H9 (cell line): Measurements from ENCODE around the gene ZNF217. TPM values are rescaled to one million over a fixed set of nuclear protein-coding genes. Genes with fewer than 3 reads are reported as not detected.

Experiments
- DNase-seq: peaks from one replicate; pipeline ENCODE4 v3.0.0-alpha.2; 2017
- H2AFZ ChIP-seq: one replicate; pipeline ENCODE4 v1.6.1; 2013; ENCODE audit warnings: mild to moderate bottlenecking, low read length, control low read depth, moderate library complexity
- H2AK5ac ChIP-seq: 2 replicates; pipeline ENCODE4 v1.6.1; 2013; ENCODE audit warnings: low read length, control low read depth, mixed read lengths; ENCODE audit not compliant: insufficient read length
- H2BK120ac ChIP-seq: one replicate; pipeline ENCODE4 v1.6.1; 2013; ENCODE audit warnings: low read depth, mild to moderate bottlenecking, low read length, control low read depth, inconsistent platforms; ENCODE audit not compliant: poor library complexity, severe bottlenecking
- H2BK12ac ChIP-seq: 2 replicates; pipeline ENCODE4 v1.6.1; 2013; ENCODE audit warnings: low read length, control low read depth, mixed read lengths, low read depth; ENCODE audit not compliant: insufficient read length
- H2BK15ac ChIP-seq: 2 replicates; pipeline ENCODE4 v1.6.1; 2013; ENCODE audit warnings: low read depth, low read length, control low read depth
- H2BK20ac ChIP-seq: one replicate; pipeline ENCODE4 v1.6.1; 2013; ENCODE audit warnings: low read depth, mild to moderate bottlenecking, low read length, control low read depth, inconsistent platforms; ENCODE audit not compliant: poor library complexity, severe bottlenecking
- H2BK5ac ChIP-seq: 2 replicates; pipeline ENCODE4 v1.6.1; 2013; ENCODE audit warnings: low read length, control low read depth, mixed read lengths; ENCODE audit not compliant: insufficient read length
- H3K14ac ChIP-seq: 2 replicates; pipeline ENCODE4 v1.6.1; 2013; ENCODE audit warnings: low read length, control low read depth; ENCODE audit not compliant: insufficient read depth
- H3K18ac ChIP-seq: 2 replicates; pipeline ENCODE4 v1.6.1; 2013; ENCODE audit warnings: low read depth, mild to moderate bottlenecking, mixed read lengths, low read length, control low read depth; ENCODE audit not compliant: insufficient read length
- H3K23ac ChIP-seq: 2 replicates; pipeline ENCODE4 v1.6.1; 2013; ENCODE audit warnings: low read length, control low read depth, mixed read lengths, low read depth; ENCODE audit not compliant: insufficient read length
- H3K23me2 ChIP-seq: 2 replicates; pipeline ENCODE4 v1.6.1; 2013; ENCODE audit warnings: low read depth, mild to moderate bottlenecking, mixed read lengths, low read length, control low read depth; ENCODE audit not compliant: insufficient read length, poor library complexity, severe bottlenecking
- H3K27ac ChIP-seq: 2 replicates; pipeline ENCODE4 v1.5.1; 2013; ENCODE audit warnings: low read length, control low read depth, mixed read lengths, low read depth; ENCODE audit not compliant: insufficient read length
- H3K27me3 ChIP-seq: 2 replicates; pipeline ENCODE4 v1.6.1; 2013; ENCODE audit warnings: low read length, control low read depth, inconsistent platforms; ENCODE audit not compliant: insufficient read depth
- H3K4ac ChIP-seq: 2 replicates; pipeline ENCODE4 v1.6.1; 2013; ENCODE audit warnings: low read depth, mild to moderate bottlenecking, control low read depth, inconsistent platforms, low read length, moderate library complexity
- H3K4me1 ChIP-seq: 2 replicates; pipeline ENCODE4 v1.6.1; 2013; ENCODE audit warnings: low read length, control low read depth, inconsistent platforms; ENCODE audit not compliant: insufficient read depth
- H3K4me2 ChIP-seq: 2 replicates; pipeline ENCODE4 v1.6.1; 2013; ENCODE audit warnings: low read length, control low read depth, mixed read lengths; ENCODE audit not compliant: insufficient read length, insufficient read depth
- H3K56ac ChIP-seq: 2 replicates; pipeline ENCODE4 v1.6.1; 2013; ENCODE audit warnings: low read depth, mild to moderate bottlenecking, mixed read lengths, low read length, control low read depth; ENCODE audit not compliant: insufficient read length
- H3K79me1 ChIP-seq: 2 replicates; pipeline ENCODE4 v1.6.1; 2013; ENCODE audit warnings: low read depth, mild to moderate bottlenecking, moderate library complexity, low read length, control low read depth, inconsistent platforms; ENCODE audit not compliant: insufficient read depth, poor library complexity, severe bottlenecking
- H3K79me2 ChIP-seq: 2 replicates; pipeline ENCODE4 v1.6.1; 2013; ENCODE audit warnings: low read length, control low read depth, inconsistent platforms; ENCODE audit not compliant: insufficient read depth
- H3K9ac ChIP-seq: 2 replicates; pipeline ENCODE4 v1.6.1; 2013; ENCODE audit warnings: low read length, control low read depth, mixed read lengths; ENCODE audit not compliant: insufficient read length; ENCODE audit errors: extremely low read depth
- H3K9me3 ChIP-seq: one replicate; pipeline ENCODE4 v1.6.1; 2013; ENCODE audit warnings: low read depth, low read length, inconsistent platforms; ENCODE audit not compliant: control insufficient read depth
- H3T11ph ChIP-seq: one replicate; pipeline ENCODE4 v1.6.1; 2013; ENCODE audit warnings: mild to moderate bottlenecking, low read length, control low read depth, inconsistent platforms
- H4K20me1 ChIP-seq: one replicate; pipeline ENCODE4 v1.6.1; 2013; ENCODE audit not compliant: control insufficient read depth, insufficient read length, insufficient read depth
- H4K5ac ChIP-seq: 2 replicates; pipeline ENCODE4 v1.6.1; 2013; ENCODE audit warnings: low read depth, mild to moderate bottlenecking, mixed read lengths, low read length, control low read depth; ENCODE audit not compliant: insufficient read length
- H4K8ac ChIP-seq: replicated peaks from 2 replicates; pipeline ENCODE4 v1.6.1; 2013; ENCODE audit warnings: low read length, control low read depth, mixed read lengths, low read depth; ENCODE audit not compliant: insufficient read length
- H4K91ac ChIP-seq: 2 replicates; pipeline ENCODE4 v1.6.1; 2013; ENCODE audit warnings: low read depth, mild to moderate bottlenecking, moderate library complexity, mixed read lengths, low read length, control low read depth; ENCODE audit not compliant: insufficient read length
- H3K27ac Mint-ChIP-seq, 3 experiments: 2 replicates in 2 of 3; 3 replicates in 1 of 3; pipeline ENCODE4 v1.8.0; 2020 to 2021; ENCODE audit warnings: mixed read lengths in 3 of 3, mild to moderate bottlenecking in 1 of 3, moderate library complexity in 1 of 3
- H3K27me3 Mint-ChIP-seq: 2 replicates; pipeline ENCODE4 v1.8.0; 2021; ENCODE audit warnings: low read depth, mild to moderate bottlenecking, moderate library complexity, mixed read lengths
- H3K36me3 Mint-ChIP-seq, 3 experiments: 2 replicates in 2 of 3; 3 replicates in 1 of 3; pipeline ENCODE4 v1.8.0; 2020 to 2021; ENCODE audit warnings: low read depth in 3 of 3, mixed read lengths in 3 of 3; ENCODE audit not compliant: insufficient read depth in 1 of 3
- H3K4me1 Mint-ChIP-seq, 2 experiments: 2 replicates each; pipeline ENCODE4 v1.8.0; 2020; ENCODE audit warnings: mixed read lengths in 2 of 2
- H3K4me3 Mint-ChIP-seq, 2 experiments: 2 replicates in 1 of 2; 3 replicates in 1 of 2; pipeline ENCODE4 v1.8.0; 2020 to 2021; ENCODE audit warnings: mild to moderate bottlenecking in 2 of 2, mixed read lengths in 2 of 2, moderate library complexity in 1 of 2
- H3K9me3 Mint-ChIP-seq, 2 experiments: 2 replicates in 1 of 2; 3 replicates in 1 of 2; pipeline ENCODE4 v1.8.0; 2020; ENCODE audit warnings: mild to moderate bottlenecking in 2 of 2, mixed read lengths in 2 of 2, moderate library complexity in 1 of 2
- WGBS: extraction: QIAGEN DNeasy Blood & Tissue Kit; methylation state at CpG from one replicate; pipeline ENCODE4 v1.1.7; 2013; ENCODE audit warnings: missing lambda C conversion rate, low lambda C conversion rate, mixed read lengths; ENCODE audit not compliant: insufficient read length; ENCODE audit errors: extremely low coverage; 5-methylcytosine and 5-hydroxymethylcytosine counted together
- total RNA-seq: library from RNA; stranded (reverse); gene quantifications from 2 replicates; pipeline ENCODE4 v1.2.1, GENCODE V29; 2021
- TF ChIP-seq, protein P1 (sequence below): fragments of 200-600 bp; sonication (generic); conservative IDR thresholded peaks from 3 replicates; pipeline ENCODE4 v1.8.0; 2021; ENCODE audit warnings: antibody characterized with exemption, mild to moderate bottlenecking

Gene ZNF217
- total RNA-seq, 1 experiment from 2014 or later: 82.8 TPM

DNA sequence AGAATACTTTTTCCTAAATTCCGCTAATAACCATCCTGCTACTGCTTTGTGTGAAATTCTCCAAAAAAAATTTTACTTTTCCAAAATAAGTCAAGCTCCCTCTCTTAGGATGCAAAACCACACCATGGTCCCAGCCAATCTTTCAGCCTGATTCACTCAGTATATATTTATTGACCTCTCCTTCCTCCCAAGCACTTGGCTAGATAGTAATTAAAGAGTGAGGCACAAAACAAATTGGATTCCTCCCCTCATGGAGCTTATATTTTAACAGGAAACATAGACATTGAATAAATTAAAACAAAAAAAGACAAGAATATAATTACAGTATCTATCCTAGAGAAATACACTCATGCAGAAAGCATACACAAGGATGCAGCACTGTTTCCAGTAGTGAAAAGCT lies 9.0 kb upstream of the ZNF217 start:
- no peak overlapping the region for H3K56ac ChIP-seq
- no peak overlapping the region for H3K27ac ChIP-seq
- H3K4me3 Mint-ChIP-seq: no peak overlapping the region
- H3K9me3 Mint-ChIP-seq: no peaks in the 10 kb centered on the region; a peak in 1 of 5 replicates
- peaks cover 26 to 28% of the 10 kb centered on the region in 2 experiments for H3K4me1 Mint-ChIP-seq
- H3K36me3 Mint-ChIP-seq: peaks cover 0 to 4% (median 2%) of the 10 kb centered on the region in 3 experiments; a peak in 1 of 7 replicates
- H4K20me1 ChIP-seq: no peaks in the 10 kb centered on the region
- no peak overlapping the region for H3K14ac ChIP-seq
- no peak overlapping the region for H2BK15ac ChIP-seq
- H3K27me3 ChIP-seq: no peaks in the 10 kb centered on the region
- peaks cover 6% of the 10 kb centered on the region; the same call in 1 of the 2 replicates for H3K4me1 ChIP-seq
- no peaks in the 10 kb centered on the region for H3K27me3 Mint-ChIP-seq
- TF ChIP-seq, protein P1, sequence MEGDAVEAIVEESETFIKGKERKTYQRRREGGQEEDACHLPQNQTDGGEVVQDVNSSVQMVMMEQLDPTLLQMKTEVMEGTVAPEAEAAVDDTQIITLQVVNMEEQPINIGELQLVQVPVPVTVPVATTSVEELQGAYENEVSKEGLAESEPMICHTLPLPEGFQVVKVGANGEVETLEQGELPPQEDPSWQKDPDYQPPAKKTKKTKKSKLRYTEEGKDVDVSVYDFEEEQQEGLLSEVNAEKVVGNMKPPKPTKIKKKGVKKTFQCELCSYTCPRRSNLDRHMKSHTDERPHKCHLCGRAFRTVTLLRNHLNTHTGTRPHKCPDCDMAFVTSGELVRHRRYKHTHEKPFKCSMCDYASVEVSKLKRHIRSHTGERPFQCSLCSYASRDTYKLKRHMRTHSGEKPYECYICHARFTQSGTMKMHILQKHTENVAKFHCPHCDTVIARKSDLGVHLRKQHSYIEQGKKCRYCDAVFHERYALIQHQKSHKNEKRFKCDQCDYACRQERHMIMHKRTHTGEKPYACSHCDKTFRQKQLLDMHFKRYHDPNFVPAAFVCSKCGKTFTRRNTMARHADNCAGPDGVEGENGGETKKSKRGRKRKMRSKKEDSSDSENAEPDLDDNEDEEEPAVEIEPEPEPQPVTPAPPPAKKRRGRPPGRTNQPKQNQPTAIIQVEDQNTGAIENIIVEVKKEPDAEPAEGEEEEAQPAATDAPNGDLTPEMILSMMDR: no peak
- no peak overlapping the region for H2AFZ ChIP-seq
- H4K8ac ChIP-seq: no peak overlapping the region
- no peak overlapping the region for H3K9ac ChIP-seq
- no peaks in the 10 kb centered on the region for H3K79me1 ChIP-seq
- no peak overlapping the region for H4K91ac ChIP-seq
- no peak overlapping the region for H3K18ac ChIP-seq
- no peak overlapping the region for H4K5ac ChIP-seq
- H3K27ac Mint-ChIP-seq: peak overlapping the region in 1 of 3 experiments; percentile 32; a peak in 2 of 7 replicates
- WGBS: no CpG with 5 or more reads among the region's 1 CpG
- H2BK5ac ChIP-seq: no peak overlapping the region
- no peaks in the 10 kb centered on the region for H3K23me2 ChIP-seq
- H2BK120ac ChIP-seq: no peak overlapping the region
- no peaks in the 10 kb centered on the region for H3K79me2 ChIP-seq
- H3K9me3 ChIP-seq: no peaks in the 10 kb centered on the region
- H3K4ac ChIP-seq: no peak overlapping the region
- H3T11ph ChIP-seq: no peak overlapping the region
- H3K23ac ChIP-seq: no peak overlapping the region
- H2BK12ac ChIP-seq: no peak overlapping the region
- H3K4me2 ChIP-seq: no peak overlapping the region
- no peak overlapping the region for H2AK5ac ChIP-seq
- H2BK20ac ChIP-seq: no peak overlapping the region
- DNase-seq: no peak
